ENCODE measurements around the gene ELFN2. TPM values are rescaled to one million over a fixed set of nuclear protein-coding genes. Genes with fewer than 3 reads are reported as not detected.

The ELFN2 gene
- total RNA-seq, 1 donor from 2014 or later, result 0.23 TPM

- no peak for DNase-seq (ENCODE audit: low spot score)
- ATAC-seq, result peak; percentile 65
Measured at GRCh38 chr22:37428649-37429586, 1.6 kb upstream of the ELFN2 start.

- no peak for DNase-seq (ENCODE audit: low spot score)
- no peak for ATAC-seq
Measured at GRCh38 chr22:37427711-37428635, 694 bp upstream of the ELFN2 start.

- no peak for DNase-seq (ENCODE audit: low spot score)
Measured at GRCh38 chr22:37426706-37427134, 559 bp downstream of the ELFN2 start.

GRCh38 chr22:37425800-37426705, 1.2 kb downstream of the ELFN2 start:
- DNase-seq (ENCODE audit: low spot score) (no peak), ATAC-seq (no peak)

More at GRCh38 chr22:37426706-37427134, 559 bp downstream of the ELFN2 start:
- ATAC-seq, result peak; percentile 7

- ATAC-seq, result no peak
- no peak for DNase-seq (ENCODE audit: low spot score)
Measured at GRCh38 chr22:37425369-37425768, 1.9 kb downstream of the ELFN2 start.

GRCh38 chr22:37423283-37423682, 4.0 kb downstream of the ELFN2 start:
- ATAC-seq (no peak), DNase-seq (ENCODE audit: low spot score) (no peak)

GRCh38 chr22:37421468-37421877, 5.8 kb downstream of the ELFN2 start:
- ATAC-seq, result no peak
- no peak for DNase-seq (ENCODE audit: low spot score)

- DNase-seq (ENCODE audit: low spot score), result no peak
- peak; percentile 26 for ATAC-seq
Measured at GRCh38 chr22:37420686-37421467, 6.4 kb downstream of the ELFN2 start.

- peak; percentile 62 for ATAC-seq
- no peak for DNase-seq (ENCODE audit: low spot score)
Measured at GRCh38 chr22:37419969-37420685, 7.2 kb downstream of the ELFN2 start.

- no peak for DNase-seq (ENCODE audit: low spot score)
- no peak for ATAC-seq
Measured at GRCh38 chr22:37419370-37419968, 7.8 kb downstream of the ELFN2 start.

GRCh38 chr22:37418627-37419369, 8.5 kb downstream of the ELFN2 start:
- DNase-seq (ENCODE audit: low spot score) (no peak), ATAC-seq (no peak)

- DNase-seq (ENCODE audit: low spot score) (no peak), ATAC-seq (no peak)
Measured at GRCh38 chr22:37417677-37418348, 9.5 kb downstream of the ELFN2 start.

GRCh38 chr22:37417264-37417663, 10.0 kb downstream of the ELFN2 start:
- DNase-seq (ENCODE audit: low spot score) (no peak), ATAC-seq (no peak)

- ATAC-seq (no peak), DNase-seq (ENCODE audit: low spot score) (no peak)
Measured at GRCh38 chr22:37416827-37417226, 10.5 kb downstream of the ELFN2 start.

GRCh38 chr22:37416389-37416788, 10.9 kb downstream of the ELFN2 start:
- ATAC-seq, result no peak
- no peak for DNase-seq (ENCODE audit: low spot score)

GRCh38 chr22:37415210-37415609, 12.1 kb downstream of the ELFN2 start:
- DNase-seq (ENCODE audit: low spot score) (no peak), ATAC-seq (no peak)

GRCh38 chr22:37414288-37414687, 13.0 kb downstream of the ELFN2 start:
- ATAC-seq (no peak), DNase-seq (ENCODE audit: low spot score) (no peak)
